Measurements from ENCODE around the gene PTPRT.

Gene PTPRT

GRCh38 chr20:42549496-42549895 lies 640.2 kb downstream of the PTPRT start:
- no peak for TF ChIP-seq ZBTB7A (tag by site-specific recombination; IDR thresholded peaks at IDR 0.05; ENCODE audit: low read depth)
- no peak for TF ChIP-seq SCRT1 (tag by site-specific recombination; IDR thresholded peaks at IDR 0.05; ENCODE audit: borderline replicate concordance)
- no peak for TF ChIP-seq TSHZ1 (tag by site-specific recombination; IDR thresholded peaks at IDR 0.05; ENCODE audit: borderline replicate concordance)
- no peak for TF ChIP-seq ZNF138 (tag by site-specific recombination; IDR thresholded peaks at IDR 0.05; ENCODE audit: borderline replicate concordance)
- no peaks in the 10 kb centered on the region for H3K9me3 ChIP-seq (ENCODE audit: control insufficient read depth, insufficient read depth, low read depth, low read length)
- H3K4me1 ChIP-seq (ENCODE audit: control insufficient read depth, insufficient read depth, low read length), result no peaks in the 10 kb centered on the region
- no peaks in the 10 kb centered on the region for H3K36me3 ChIP-seq (ENCODE audit: control insufficient read depth in 2 of 2, insufficient read depth in 1 of 2, low read length in 2 of 2)
- no peak overlapping the region for H3K27ac ChIP-seq (ENCODE audit: extremely low read depth, low read depth, low read length)
- ChIA-PET POLR2A (no interaction called here), CTCF (no interaction called here)
- H3K4me3 ChIP-seq (ENCODE audit: low read depth, low read length), result no peak overlapping the region

GRCh38 chr20:42544926-42545325 lies 644.8 kb downstream of the PTPRT start:
- H3K36me3 ChIP-seq (ENCODE audit: control insufficient read depth in 2 of 2, insufficient read depth in 1 of 2, low read length in 2 of 2), result no peaks in the 10 kb centered on the region
- ChIA-PET CTCF (interaction anchor here (0.9 kb wide), 1 partner anchor 14 kb away, joined by 3 read pairs; no protein-coding TSS in a partner anchor), POLR2A (no interaction called here)
- no peaks in the 10 kb centered on the region for H3K4me1 ChIP-seq (ENCODE audit: control insufficient read depth, insufficient read depth, low read length)
- no peak overlapping the region for H3K27ac ChIP-seq (ENCODE audit: extremely low read depth, low read depth, low read length)
- TF ChIP-seq ZNF335 (tag by site-specific recombination; conservative IDR thresholded peaks at IDR 0.05) (no peak), ZSCAN16 (tag by site-specific recombination; IDR thresholded peaks at IDR 0.05) (no peak), GLIS1 (tag by site-specific recombination; IDR thresholded peaks at IDR 0.05) (no peak), ZNF24 (tag by site-specific recombination; IDR thresholded peaks at IDR 0.05) (no peak), ZBTB17 (tag by site-specific recombination; IDR thresholded peaks at IDR 0.05) (no peak), ZNF558 (tag by site-specific recombination; IDR thresholded peaks at IDR 0.05) (no peak), ZNF433 (tag by site-specific recombination; IDR thresholded peaks at IDR 0.05; ENCODE audit: low read depth) (no peak), ZNF76 (tag by site-specific recombination; IDR thresholded peaks at IDR 0.05; ENCODE audit: borderline replicate concordance, low read depth) (no peak), ZNF645 (tag by site-specific recombination; IDR thresholded peaks at IDR 0.05) (no peak), OSR2 (tag by site-specific recombination; IDR thresholded peaks at IDR 0.05) (no peak), ZNF16 (tag by site-specific recombination; IDR thresholded peaks at IDR 0.05; ENCODE audit: low read depth) (no peak), KLF17 (tag by site-specific recombination; IDR thresholded peaks at IDR 0.05) (no peak), ZNF639 (tag by site-specific recombination; IDR thresholded peaks at IDR 0.05) (no peak), ZNF670 (tag by site-specific recombination; IDR thresholded peaks at IDR 0.05; ENCODE audit: low read depth) (no peak), ZNF138 (tag by site-specific recombination; IDR thresholded peaks at IDR 0.05; ENCODE audit: borderline replicate concordance) (no peak), KLF16 (tag by site-specific recombination; IDR thresholded peaks at IDR 0.05) (no peak), ZSCAN23 (tag by site-specific recombination; IDR thresholded peaks at IDR 0.05) (no peak)
- no peak overlapping the region for H3K4me3 ChIP-seq (ENCODE audit: low read depth, low read length)
- no peaks in the 10 kb centered on the region for H3K9me3 ChIP-seq (ENCODE audit: control insufficient read depth, insufficient read depth, low read depth, low read length)
